AG04449 (cell line): Measurements from ENCODE around the gene MAGEC1.

Source experiments
- CTCF ChIA-PET: fragments of 350-600 bp; formaldehyde crosslinking; extraction: SDS; loops from one replicate; lab custom pipeline; 2021; ENCODE audit warnings: antibody characterized with exemption; lab: Yijun Ruan, JAX
- POLR2A ChIA-PET: fragments of 400-600, 350-600 bp; formaldehyde crosslinking; extraction: SDS; loops from one replicate; lab custom pipeline; 2020; ENCODE audit warnings: antibody characterized with exemption, inconsistent platforms; lab: Yijun Ruan, JAX
- DNase-seq: peaks from one replicate; pipeline ENCODE4 v3.0.0-alpha.2; 2010; ENCODE audit warnings: low read depth, low spot score
- H3K4me3 ChIP-seq: 2 replicates; pipeline ENCODE4 v1.5.1; 2011; ENCODE audit warnings: low read depth, mild to moderate bottlenecking, control low read depth, low read length
- CTCF ChIP-seq: IDR thresholded peaks from one replicate; pipeline ENCODE4 v1.5.1; 2011; ENCODE audit warnings: mild to moderate bottlenecking, moderate library complexity, low read length, control low read depth, inconsistent platforms; ENCODE audit not compliant: insufficient read depth; ENCODE audit errors: missing control alignments

The MAGEC1 gene

GRCh38 chrX:141902366-141902765, 1.3 kb upstream of the MAGEC1 start:
- H3K4me3 ChIP-seq = no peak overlapping the region
- ChIA-PET POLR2A (no interaction called here), CTCF (no interaction called here)
- no peak for DNase-seq
- TF ChIP-seq CTCF = no peak

GRCh38 chrX:141904262-141904661, 568 bp downstream of the MAGEC1 start:
- ChIA-PET POLR2A (no interaction called here), CTCF (no interaction called here)
- TF ChIP-seq CTCF = no peak
- H3K4me3 ChIP-seq = no peak overlapping the region
- DNase-seq = no peak

- H3K4me3 ChIP-seq = no peak overlapping the region
- TF ChIP-seq CTCF = no peak
- no peak for DNase-seq
- ChIA-PET CTCF (no interaction called here), POLR2A (no interaction called here)
Measured at GRCh38 chrX:141917801-141918200, 14.1 kb downstream of the MAGEC1 start.

- CTCF ChIA-PET = no interaction called here
- TF ChIP-seq CTCF = no peak
- POLR2A ChIA-PET = no interaction called here
- no peak overlapping the region for H3K4me3 ChIP-seq
- DNase-seq = no peak
Measured at GRCh38 chrX:141924293-141924692, 20.6 kb downstream of the MAGEC1 start.

- CTCF ChIA-PET = no interaction called here
- TF ChIP-seq CTCF = no peak
- no peak for DNase-seq
- POLR2A ChIA-PET = no interaction called here
- no peak overlapping the region for H3K4me3 ChIP-seq
Measured at GRCh38 chrX:141928432-141928831, 24.7 kb downstream of the MAGEC1 start.

- ChIA-PET POLR2A (no interaction called here), CTCF (no interaction called here)
- no peak for DNase-seq
- H3K4me3 ChIP-seq = no peak overlapping the region
- no peak for TF ChIP-seq CTCF
Measured at GRCh38 chrX:141934059-141934641, 30.5 kb downstream of the MAGEC1 start.
